Measurements from ENCODE around the gene STX4.

Gene STX4, protein sequence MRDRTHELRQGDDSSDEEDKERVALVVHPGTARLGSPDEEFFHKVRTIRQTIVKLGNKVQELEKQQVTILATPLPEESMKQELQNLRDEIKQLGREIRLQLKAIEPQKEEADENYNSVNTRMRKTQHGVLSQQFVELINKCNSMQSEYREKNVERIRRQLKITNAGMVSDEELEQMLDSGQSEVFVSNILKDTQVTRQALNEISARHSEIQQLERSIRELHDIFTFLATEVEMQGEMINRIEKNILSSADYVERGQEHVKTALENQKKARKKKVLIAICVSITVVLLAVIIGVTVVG

GRCh38 chr16:31032736-31033708, at the start of gene STX4:
STX4 (plus strand) TSS chr16:31033558; CDS start chr16:31033806, 248 bp downstream.
- Histone ChIP-seq H3K27ac (ENCODE audit: low read depth, low read length) (peak within 1 kb of the TSS; percentile 92), H3K9ac (ENCODE audit: low read length) (peak within 1 kb of the TSS; percentile 94), H3K36me3 (ENCODE audit: insufficient read depth, low read length) (peaks cover 14% of the 10 kb centered on the region), H3K4me1 (ENCODE audit: insufficient read depth, low read length) (peaks cover 6% of the 10 kb centered on the region), H3K27me3 (ENCODE audit: control insufficient read depth in 1 of 2, insufficient read depth in 2 of 2, low read length in 2 of 2) (no peaks in the 10 kb centered on the region), H3K4me3 (ENCODE audit: low read depth in 1 of 2, low read length in 2 of 2) (peak within 1 kb of the TSS; percentile 98 to 100), H3K9me3 (ENCODE audit: low read length) (no peaks in the 10 kb centered on the region)

- peaks cover 18% of the 10 kb centered on the region for H3K36me3 ChIP-seq (ENCODE audit: insufficient read depth, low read length)
- H3K27ac ChIP-seq (ENCODE audit: low read depth, low read length): no peak overlapping the region
- H3K4me3 ChIP-seq (ENCODE audit: low read depth in 1 of 2, low read length in 2 of 2): no peak overlapping the region
These were observed 49.3 kb upstream of the STX4 start for GRCh38 chr16:30983898-30984610.

DNA sequence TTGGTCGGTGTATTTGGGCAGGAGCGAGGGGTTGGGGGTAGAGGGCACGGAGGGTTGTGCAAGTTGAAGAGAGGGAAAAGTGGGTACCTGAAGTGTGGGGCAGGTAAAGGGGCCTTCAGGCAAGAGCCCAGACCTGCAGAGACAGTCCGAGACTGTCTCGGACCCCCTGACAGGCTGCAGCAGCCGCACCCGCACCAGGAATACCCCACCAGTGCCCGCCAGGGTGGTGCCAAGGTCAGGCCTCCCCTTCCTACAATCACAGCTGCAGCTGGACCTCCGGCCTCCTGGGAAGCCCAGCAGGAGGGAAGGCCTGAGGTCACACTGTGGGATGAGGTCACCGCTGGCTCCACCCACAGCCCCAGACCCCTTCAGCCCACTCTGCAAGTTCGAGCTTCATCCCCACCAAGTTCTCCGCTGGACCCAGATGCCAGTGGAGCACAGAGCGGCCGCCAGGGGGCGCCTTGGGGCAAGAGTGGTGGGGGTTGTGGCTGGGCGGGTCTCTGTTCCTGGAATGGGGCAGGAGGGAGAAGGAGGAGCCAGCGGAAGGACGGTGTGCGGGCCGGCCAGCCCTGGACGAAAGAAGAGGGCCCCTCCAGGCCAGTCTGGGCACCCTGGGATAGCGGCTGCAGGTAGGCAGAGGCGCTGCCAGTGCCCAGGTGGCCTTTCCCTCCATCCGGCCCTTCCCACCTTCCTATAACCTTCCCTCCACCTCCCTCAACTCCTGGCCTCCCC, 48.5 kb upstream of the STX4 start, which contains the start of gene HSD3B7:
HSD3B7 (plus strand) TSS at position 539 of the 732 bp plus-strand sequence. CDS start 452 bp downstream, outside the sequence.
- peak within 1 kb of the TSS; percentile 35 for H3K27ac ChIP-seq (ENCODE audit: low read depth, low read length)
- peaks cover 14% of the 10 kb centered on the region for H3K4me1 ChIP-seq (ENCODE audit: insufficient read depth, low read length)
- H3K9me3 ChIP-seq (ENCODE audit: low read length): no peaks in the 10 kb centered on the region
- no peaks in the 10 kb centered on the region for H3K27me3 ChIP-seq (ENCODE audit: control insufficient read depth in 1 of 2, insufficient read depth in 2 of 2, low read length in 2 of 2)
- H3K36me3 ChIP-seq (ENCODE audit: insufficient read depth, low read length): peaks cover 18% of the 10 kb centered on the region
- H3K9ac ChIP-seq (ENCODE audit: low read length): peak within 1 kb of the TSS; percentile 47
- peak within 1 kb of the TSS; percentile 40 to 79 for H3K4me3 ChIP-seq (ENCODE audit: low read depth in 1 of 2, low read length in 2 of 2)

More at GRCh38 chr16:30983898-30984610, 49.3 kb upstream of the STX4 start:
- no peaks in the 10 kb centered on the region for H3K27me3 ChIP-seq (ENCODE audit: control insufficient read depth in 1 of 2, insufficient read depth in 2 of 2, low read length in 2 of 2)
- H3K9ac ChIP-seq (ENCODE audit: low read length): no peak overlapping the region
- no peaks in the 10 kb centered on the region for H3K9me3 ChIP-seq (ENCODE audit: low read length)
- H3K4me1 ChIP-seq (ENCODE audit: insufficient read depth, low read length): peaks cover 14% of the 10 kb centered on the region

- Histone ChIP-seq H3K4me1 (ENCODE audit: insufficient read depth, low read length) (peaks cover 14% of the 10 kb centered on the region), H3K27me3 (ENCODE audit: control insufficient read depth in 1 of 2, insufficient read depth in 2 of 2, low read length in 2 of 2) (no peaks in the 10 kb centered on the region), H3K27ac (ENCODE audit: low read depth, low read length) (peak overlapping the region; percentile 35), H3K9me3 (ENCODE audit: low read length) (no peaks in the 10 kb centered on the region), H3K4me3 (ENCODE audit: low read depth in 1 of 2, low read length in 2 of 2) (peak overlapping the region; percentile 40 to 79), H3K9ac (ENCODE audit: low read length) (peak overlapping the region; percentile 47), H3K36me3 (ENCODE audit: insufficient read depth, low read length) (peaks cover 18% of the 10 kb centered on the region)
These were observed 47.8 kb upstream of the STX4 start for GRCh38 chr16:30985401-30986128.

- H3K36me3 ChIP-seq (ENCODE audit: insufficient read depth, low read length): peaks cover 12% of the 10 kb centered on the region
- H3K9me3 ChIP-seq (ENCODE audit: low read length): no peaks in the 10 kb centered on the region
- H3K27me3 ChIP-seq (ENCODE audit: control insufficient read depth in 1 of 2, insufficient read depth in 2 of 2, low read length in 2 of 2): no peaks in the 10 kb centered on the region
- H3K9ac ChIP-seq (ENCODE audit: low read length): no peak overlapping the region
- H3K27ac ChIP-seq (ENCODE audit: low read depth, low read length): no peak overlapping the region
- H3K4me1 ChIP-seq (ENCODE audit: insufficient read depth, low read length): peaks cover 14% of the 10 kb centered on the region
- H3K4me3 ChIP-seq (ENCODE audit: low read depth in 1 of 2, low read length in 2 of 2): peak overlapping the region in 1 of 2 donors; percentile 79
These were observed 47.0 kb upstream of the STX4 start for GRCh38 chr16:30986129-30986991.

DNA sequence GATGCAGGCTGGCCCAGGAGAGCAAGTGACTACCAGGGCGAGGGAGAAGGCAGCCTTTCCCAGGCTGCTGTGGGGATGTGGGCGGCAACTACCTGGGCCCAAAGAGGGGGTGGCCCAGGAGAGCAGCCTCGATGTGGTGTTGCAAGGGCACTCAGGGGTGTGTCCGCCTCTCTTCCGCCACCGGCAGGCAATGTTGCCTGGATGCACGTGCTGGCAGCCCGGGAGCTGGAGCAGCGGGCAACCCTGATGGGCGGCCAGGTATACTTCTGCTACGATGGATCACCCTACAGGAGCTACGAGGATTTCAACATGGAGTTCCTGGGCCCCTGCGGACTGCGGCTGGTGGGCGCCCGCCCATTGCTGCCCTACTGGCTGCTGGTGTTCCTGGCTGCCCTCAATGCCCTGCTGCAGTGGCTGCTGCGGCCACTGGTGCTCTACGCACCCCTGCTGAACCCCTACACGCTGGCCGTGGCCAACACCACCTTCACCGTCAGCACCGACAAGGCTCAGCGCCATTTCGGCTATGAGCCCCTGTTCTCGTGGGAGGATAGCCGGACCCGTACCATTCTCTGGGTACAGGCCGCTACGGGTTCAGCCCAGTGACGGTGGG, 45.7 kb upstream of the STX4 start:
- no peak overlapping the region for H3K9ac ChIP-seq (ENCODE audit: low read length)

GRCh38 chr16:30989469-30990047, 43.8 kb upstream of the STX4 start:
- Histone ChIP-seq H3K9me3 (ENCODE audit: low read length) (no peaks in the 10 kb centered on the region), H3K36me3 (ENCODE audit: insufficient read depth, low read length) (peaks cover 5% of the 10 kb centered on the region), H3K27me3 (ENCODE audit: control insufficient read depth in 1 of 2, insufficient read depth in 2 of 2, low read length in 2 of 2) (no peaks in the 10 kb centered on the region), H3K27ac (ENCODE audit: low read depth, low read length) (no peak overlapping the region), H3K9ac (ENCODE audit: low read length) (no peak overlapping the region), H3K4me3 (ENCODE audit: low read depth in 1 of 2, low read length in 2 of 2) (no peak overlapping the region), H3K4me1 (ENCODE audit: insufficient read depth, low read length) (peaks cover 14% of the 10 kb centered on the region)

More for the DNA sequence above, 45.7 kb upstream of the STX4 start:
- peaks cover 14% of the 10 kb centered on the region for H3K4me1 ChIP-seq (ENCODE audit: insufficient read depth, low read length)
- no peak overlapping the region for H3K4me3 ChIP-seq (ENCODE audit: low read depth in 1 of 2, low read length in 2 of 2)
- H3K27me3 ChIP-seq (ENCODE audit: control insufficient read depth in 1 of 2, insufficient read depth in 2 of 2, low read length in 2 of 2): no peaks in the 10 kb centered on the region
- no peaks in the 10 kb centered on the region for H3K9me3 ChIP-seq (ENCODE audit: low read length)
- no peak overlapping the region for H3K27ac ChIP-seq (ENCODE audit: low read depth, low read length)
- peaks cover 5% of the 10 kb centered on the region for H3K36me3 ChIP-seq (ENCODE audit: insufficient read depth, low read length)

DNA sequence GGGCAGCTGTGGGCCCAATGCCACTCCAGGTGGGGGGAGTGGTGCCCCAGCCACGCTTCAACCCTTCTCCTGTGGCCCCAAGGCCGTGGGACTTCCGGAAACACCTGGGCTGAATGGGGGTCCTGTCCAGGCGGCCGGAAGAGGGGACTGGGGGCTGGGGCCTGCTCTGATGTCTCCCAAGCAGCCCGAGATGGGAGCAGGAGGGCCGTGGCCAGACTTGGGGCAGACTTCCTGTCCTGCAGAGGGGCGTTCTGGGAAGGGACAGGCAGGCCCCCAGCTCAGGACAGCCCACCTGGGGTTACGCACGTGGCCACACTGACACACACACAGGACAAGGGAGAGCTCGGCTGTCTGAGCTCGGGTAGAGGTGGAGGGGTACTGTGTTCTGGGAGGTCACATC, 43.3 kb upstream of the STX4 start:
- no peak overlapping the region for H3K9ac ChIP-seq (ENCODE audit: low read length)
- H3K4me3 ChIP-seq (ENCODE audit: low read depth in 1 of 2, low read length in 2 of 2): no peak overlapping the region
- peaks cover 5% of the 10 kb centered on the region for H3K36me3 ChIP-seq (ENCODE audit: insufficient read depth, low read length)
- H3K9me3 ChIP-seq (ENCODE audit: low read length): no peaks in the 10 kb centered on the region
- H3K4me1 ChIP-seq (ENCODE audit: insufficient read depth, low read length): peaks cover 14% of the 10 kb centered on the region
- H3K27ac ChIP-seq (ENCODE audit: low read depth, low read length): no peak overlapping the region
- no peaks in the 10 kb centered on the region for H3K27me3 ChIP-seq (ENCODE audit: control insufficient read depth in 1 of 2, insufficient read depth in 2 of 2, low read length in 2 of 2)

GRCh38 chr16:30991052-30991451, 42.3 kb upstream of the STX4 start:
- no peak overlapping the region for H3K4me3 ChIP-seq (ENCODE audit: low read depth in 1 of 2, low read length in 2 of 2)
- peaks cover 5% of the 10 kb centered on the region for H3K4me1 ChIP-seq (ENCODE audit: insufficient read depth, low read length)
- H3K27ac ChIP-seq (ENCODE audit: low read depth, low read length): no peak overlapping the region
- H3K36me3 ChIP-seq (ENCODE audit: insufficient read depth, low read length): peaks cover 5% of the 10 kb centered on the region
- H3K9ac ChIP-seq (ENCODE audit: low read length): no peak overlapping the region
- no peaks in the 10 kb centered on the region for H3K27me3 ChIP-seq (ENCODE audit: control insufficient read depth in 1 of 2, insufficient read depth in 2 of 2, low read length in 2 of 2)
- no peaks in the 10 kb centered on the region for H3K9me3 ChIP-seq (ENCODE audit: low read length)

All from muscle layer of colon (tissue), 2 donors.